HL-60 (cell line): ENCODE measurements around the gene ARRB1.

Source experiments
- DNase-seq, 2 experiments: peaks; one replicate each; pipeline ENCODE4 v3.0.0-alpha.2; 2010 to 2020; ENCODE audit warnings: low read depth in 1 of 2, low spot score in 1 of 2
- H3K27ac ChIP-seq: fragments of 250-450 bp; sonication (Bioruptor Pico); replicated peaks from 2 replicates; pipeline ENCODE4 v1.5.1; 2020; ENCODE audit warnings: mild to moderate bottlenecking, moderate library complexity
- H3K27me3 ChIP-seq: fragments of 250-450 bp; sonication (Bioruptor Pico); 2 replicates; pipeline ENCODE4 v1.5.1; 2021; ENCODE audit warnings: mild to moderate bottlenecking, moderate library complexity; ENCODE audit not compliant: insufficient read depth, poor library complexity, severe bottlenecking
- H3K4me3 ChIP-seq: replicated peaks from 2 replicates; pipeline ENCODE4 v1.5.1; 2011; ENCODE audit warnings: mild to moderate bottlenecking, control low read depth, low read length; ENCODE audit not compliant: insufficient read depth
- GABPA ChIP-seq: IDR thresholded peaks from 2 replicates; pipeline ENCODE4 v1.6.1; 2012; ENCODE audit warnings: low read depth
- POLR2AphosphoS5 ChIP-seq: IDR thresholded peaks from 2 replicates; pipeline ENCODE4 v1.6.1; 2012; ENCODE audit warnings: low read depth
- REST ChIP-seq: IDR thresholded peaks from 2 replicates; pipeline ENCODE4 v1.6.1; 2012; ENCODE audit warnings: low read depth; ENCODE audit not compliant: insufficient replicate concordance
- SPI1 ChIP-seq: IDR thresholded peaks from 2 replicates; pipeline ENCODE4 v1.6.1; 2012; ENCODE audit warnings: low read depth, mild to moderate bottlenecking, borderline replicate concordance
- TF ChIP-seq, protein P1 (sequence below): IDR thresholded peaks from one replicate; pipeline ENCODE4 v1.5.1; 2011; ENCODE audit warnings: low read length, control low read depth, inconsistent platforms; ENCODE audit not compliant: insufficient read depth

The ARRB1 gene

GRCh38 chr11:75338516-75339208 lies 12.8 kb downstream of the ARRB1 start:
- Histone ChIP-seq H3K27me3 (no peaks in the 10 kb centered on the region), H3K27ac (peak overlapping the region; percentile 96), H3K4me3 (no peak overlapping the region)
- DNase-seq: no peak
- TF ChIP-seq SPI1: no peak
- TF ChIP-seq POLR2AphosphoS5: no peak
- TF ChIP-seq, protein P1, sequence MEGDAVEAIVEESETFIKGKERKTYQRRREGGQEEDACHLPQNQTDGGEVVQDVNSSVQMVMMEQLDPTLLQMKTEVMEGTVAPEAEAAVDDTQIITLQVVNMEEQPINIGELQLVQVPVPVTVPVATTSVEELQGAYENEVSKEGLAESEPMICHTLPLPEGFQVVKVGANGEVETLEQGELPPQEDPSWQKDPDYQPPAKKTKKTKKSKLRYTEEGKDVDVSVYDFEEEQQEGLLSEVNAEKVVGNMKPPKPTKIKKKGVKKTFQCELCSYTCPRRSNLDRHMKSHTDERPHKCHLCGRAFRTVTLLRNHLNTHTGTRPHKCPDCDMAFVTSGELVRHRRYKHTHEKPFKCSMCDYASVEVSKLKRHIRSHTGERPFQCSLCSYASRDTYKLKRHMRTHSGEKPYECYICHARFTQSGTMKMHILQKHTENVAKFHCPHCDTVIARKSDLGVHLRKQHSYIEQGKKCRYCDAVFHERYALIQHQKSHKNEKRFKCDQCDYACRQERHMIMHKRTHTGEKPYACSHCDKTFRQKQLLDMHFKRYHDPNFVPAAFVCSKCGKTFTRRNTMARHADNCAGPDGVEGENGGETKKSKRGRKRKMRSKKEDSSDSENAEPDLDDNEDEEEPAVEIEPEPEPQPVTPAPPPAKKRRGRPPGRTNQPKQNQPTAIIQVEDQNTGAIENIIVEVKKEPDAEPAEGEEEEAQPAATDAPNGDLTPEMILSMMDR: no peak
- no peak for TF ChIP-seq REST
- TF ChIP-seq GABPA: no peak

DNA sequence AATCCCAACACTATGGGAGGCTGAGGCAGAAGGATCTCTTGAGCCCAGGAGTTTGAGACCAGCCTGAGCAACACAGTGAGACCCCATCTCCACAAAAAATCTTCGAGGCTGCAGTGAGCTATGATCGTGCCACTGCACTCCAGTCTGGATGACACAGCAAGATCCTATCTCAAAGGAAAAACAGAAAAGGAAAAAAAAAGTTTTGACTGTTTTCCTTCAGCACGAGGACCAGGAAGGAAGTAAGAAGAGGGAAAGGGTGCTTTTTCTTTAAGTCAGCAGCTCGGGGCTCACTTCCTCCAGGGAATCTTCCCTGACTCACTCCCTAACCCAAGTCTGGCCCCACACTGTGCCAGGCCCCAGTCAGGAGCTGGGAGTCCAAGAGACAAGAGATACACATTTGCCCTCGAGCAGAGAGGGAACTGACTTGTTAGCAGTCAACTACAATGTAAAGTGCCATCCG lies 14.2 kb downstream of the ARRB1 start:
- DNase-seq: peak; percentile 44 to 65
- no peak for TF ChIP-seq POLR2AphosphoS5
- peak; percentile 50; the same call in 1 of the 2 replicates for TF ChIP-seq SPI1
- Histone ChIP-seq H3K4me3 (no peak overlapping the region), H3K27ac (peak overlapping the region; percentile 60), H3K27me3 (no peaks in the 10 kb centered on the region)

DNA sequence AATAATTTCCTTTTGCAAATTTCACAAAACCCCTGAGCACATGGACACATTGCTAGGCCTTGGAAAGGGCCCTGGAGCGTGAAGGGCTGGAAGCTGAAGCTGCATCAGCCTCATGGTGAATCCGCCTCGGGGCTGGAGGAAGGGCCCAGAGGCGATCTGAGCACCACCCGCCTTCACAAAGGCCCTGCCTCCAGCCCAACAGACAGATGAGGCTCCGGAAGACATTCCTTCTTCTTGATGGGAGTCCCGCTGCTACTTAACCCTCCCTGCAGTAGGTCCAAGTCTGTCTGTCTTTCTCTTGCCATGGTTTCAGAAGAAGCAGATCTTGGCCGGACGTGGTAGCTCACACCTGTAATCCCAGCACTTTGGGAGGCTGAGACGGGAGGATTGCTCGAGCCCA lies 16.5 kb downstream of the ARRB1 start:
- Histone ChIP-seq H3K27me3 (no peaks in the 10 kb centered on the region), H3K4me3 (no peak overlapping the region), H3K27ac (no peak overlapping the region)
- no peak for DNase-seq
- TF ChIP-seq GABPA (no peak), REST (no peak), SPI1 (no peak), POLR2AphosphoS5 (no peak)
- TF ChIP-seq, protein P1: no peak

DNA sequence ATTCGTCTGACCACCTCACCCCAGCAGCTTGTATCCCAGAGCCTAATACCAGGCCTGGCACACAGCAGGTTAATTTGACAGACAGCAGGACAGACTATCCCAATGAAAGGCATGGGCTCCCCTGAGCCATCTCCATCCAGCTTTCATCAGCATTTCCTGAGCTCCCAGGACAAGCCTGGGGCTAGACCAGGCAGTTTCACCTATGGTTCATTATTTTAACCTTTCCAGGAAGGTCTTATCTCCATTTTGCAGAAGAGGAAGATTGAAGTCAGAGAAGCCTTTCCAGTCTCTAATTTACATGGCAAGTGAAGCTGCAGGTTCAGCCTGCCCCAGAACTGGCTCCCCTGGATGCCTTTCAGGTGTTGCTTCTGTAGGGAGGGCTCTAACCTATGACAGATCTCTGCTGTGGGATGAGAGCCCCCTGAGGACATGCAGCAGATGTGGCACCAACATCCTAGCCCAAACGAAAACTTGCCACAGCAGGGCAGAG lies 17.0 kb downstream of the ARRB1 start:
- Histone ChIP-seq H3K27ac (no peak overlapping the region), H3K4me3 (no peak overlapping the region), H3K27me3 (no peaks in the 10 kb centered on the region)
- no peak for TF ChIP-seq SPI1
- TF ChIP-seq GABPA: no peak
- TF ChIP-seq REST: no peak
- TF ChIP-seq POLR2AphosphoS5: no peak
- TF ChIP-seq, protein P1: no peak
- no peak for DNase-seq
